SKM-1 treated with dmso at 0.1 percent for 144 hours (cell line): ENCODE measurements around the gene UBXN4.
A peak's percentile ranks its signal among the peaks of the same experiment; 100 is the strongest.
"Not testable (repeated sequence)": the region's sequence is repeated elsewhere in the genome, so short reads cannot be mapped to it uniquely, and the experiment has no call there.

Experiments used
- DNase-seq: peaks from one replicate; lab custom pipeline; 2025; ENCODE audit not compliant: unreplicated experiment; lab: John Stamatoyannopoulos, UW

UBXN4 gene

DNA sequence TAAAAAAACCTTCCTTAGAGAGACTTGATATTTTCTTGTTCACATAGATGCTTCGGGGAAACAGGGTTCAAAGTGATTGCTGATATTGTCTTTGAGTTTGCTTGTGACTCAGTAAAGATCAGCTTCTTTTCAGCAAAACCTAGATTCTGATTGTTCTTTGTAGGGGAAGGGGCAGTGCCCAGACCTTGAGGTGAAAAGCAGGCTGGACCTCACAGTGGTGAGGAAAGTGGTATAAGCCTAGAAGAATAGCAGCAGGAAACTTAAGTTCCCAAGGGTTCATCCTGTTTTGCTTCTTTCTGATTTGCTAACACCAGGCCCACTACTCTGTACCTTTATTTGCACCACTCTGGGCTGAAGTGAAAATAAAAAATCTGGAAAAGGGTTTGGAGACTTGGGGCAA is 20.9 kb downstream of the UBXN4 start:
- DNase-seq, result no peak

DNA sequence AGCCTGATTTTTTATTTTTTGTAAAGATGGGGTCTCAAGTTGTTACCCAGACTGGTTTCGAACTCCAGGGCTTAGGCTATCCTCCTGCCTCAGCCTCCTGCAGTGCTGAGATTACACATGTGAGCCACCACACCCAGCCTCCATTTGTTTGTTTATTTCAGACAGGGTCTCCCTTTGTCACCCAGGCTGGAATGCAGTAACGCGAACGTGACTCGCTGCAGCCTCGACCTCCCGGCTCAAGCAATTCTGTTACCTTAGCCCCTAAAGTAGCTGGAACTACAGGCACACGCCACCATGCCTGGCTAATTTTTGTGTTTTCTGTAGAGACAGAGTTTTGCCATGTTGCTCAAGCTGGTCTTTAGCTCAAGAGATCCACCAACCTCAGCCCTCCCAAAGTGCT is 27.2 kb downstream of the UBXN4 start:
- DNase-seq, result no peak

DNA sequence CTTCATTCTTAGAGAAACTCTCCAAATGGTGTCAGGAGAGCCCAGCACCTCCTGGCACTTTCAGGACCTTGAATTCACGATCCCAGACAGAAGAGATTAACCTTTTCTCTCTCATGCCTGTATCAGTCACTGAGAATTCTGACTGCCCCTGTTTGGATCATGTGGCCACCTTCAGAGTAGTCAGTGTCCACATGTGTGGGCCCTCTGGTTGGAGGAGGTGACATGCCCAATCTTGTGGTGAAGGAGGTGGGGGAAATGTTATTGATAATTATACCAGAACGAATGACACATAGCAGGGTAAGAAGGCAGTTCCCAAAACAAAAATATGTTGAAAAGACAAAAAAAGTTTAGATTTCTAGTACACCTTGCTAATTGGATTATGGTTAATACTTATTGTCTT is 31.7 kb downstream of the UBXN4 start:
- no peak for DNase-seq

DNA sequence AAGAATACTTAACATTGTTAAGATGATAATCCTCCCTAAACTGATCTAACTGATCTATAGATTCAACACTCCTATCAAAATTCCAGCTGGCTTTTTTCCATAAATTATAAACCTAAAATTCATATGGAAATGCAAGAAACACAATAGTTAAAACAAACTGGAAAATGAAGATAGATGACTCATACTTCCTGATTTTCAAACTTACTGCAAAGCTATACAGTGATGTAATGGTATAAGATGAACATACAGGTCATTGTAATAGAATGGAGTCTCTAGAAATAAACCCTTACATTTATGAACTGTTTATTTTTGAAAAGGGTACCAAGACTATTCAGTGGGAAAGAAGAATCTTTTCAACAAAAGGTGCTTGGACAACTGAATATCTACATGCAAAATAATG is 32.3 kb downstream of the UBXN4 start:
- DNase-seq, result peak; percentile 41

DNA sequence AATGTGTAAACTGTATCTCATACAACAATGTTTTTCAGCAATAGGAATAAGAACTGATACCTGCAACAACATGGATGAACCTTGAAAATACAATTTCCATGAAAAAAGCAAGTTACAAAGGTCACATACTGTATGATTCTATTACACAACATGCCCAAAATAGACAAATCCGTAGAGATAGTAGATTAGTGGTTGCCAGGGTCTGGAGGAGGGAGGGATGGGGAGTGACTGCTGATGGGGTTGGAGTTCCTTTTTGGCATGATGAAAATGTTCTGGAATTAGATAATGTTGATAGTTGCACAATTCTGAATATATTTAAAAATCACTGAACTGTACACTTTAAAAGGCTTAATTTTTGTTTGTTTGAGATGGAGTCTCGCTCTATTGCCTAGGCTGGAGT is 33.8 kb downstream of the UBXN4 start:
- DNase-seq, result no peak

DNA sequence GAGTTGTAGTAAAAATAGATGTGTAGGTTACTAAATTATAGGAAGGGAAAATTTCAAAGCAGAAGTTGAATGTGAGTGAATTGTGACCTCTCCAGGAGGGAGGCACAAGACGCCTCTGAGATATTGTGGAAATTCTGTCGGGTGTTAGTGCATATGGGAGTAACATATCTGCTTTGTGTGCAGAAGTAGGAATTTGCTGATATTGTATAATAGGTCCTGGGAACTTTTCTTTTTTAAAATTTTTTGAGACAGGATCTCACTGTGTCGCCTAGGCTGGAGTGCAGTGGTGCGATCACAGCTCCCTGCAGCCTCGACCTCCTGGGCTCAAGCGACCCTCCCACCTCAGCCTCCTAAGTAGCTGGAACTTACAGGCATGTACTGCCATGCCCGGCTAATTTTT is 34.7 kb downstream of the UBXN4 start:
- no peak for DNase-seq

DNA sequence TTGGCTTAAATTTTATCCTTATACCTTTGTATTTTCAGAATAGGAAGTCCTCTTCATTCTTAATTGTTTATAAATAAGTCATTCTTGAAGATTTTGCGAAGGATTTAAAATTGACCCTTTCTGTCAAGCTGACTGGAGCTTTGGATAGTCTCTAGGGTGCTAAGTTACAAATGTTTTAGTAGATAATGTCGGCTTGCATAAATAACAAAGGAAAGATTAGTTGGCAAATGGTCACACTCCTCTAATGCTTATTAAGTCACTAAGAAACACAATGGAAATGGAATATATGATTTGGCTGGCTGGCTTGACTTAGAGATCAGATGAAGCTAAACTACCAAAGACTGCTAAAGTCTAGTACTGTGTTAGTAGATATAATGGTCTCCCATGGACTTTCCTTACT is 40.6 kb downstream of the UBXN4 start:
- no peak for DNase-seq

DNA sequence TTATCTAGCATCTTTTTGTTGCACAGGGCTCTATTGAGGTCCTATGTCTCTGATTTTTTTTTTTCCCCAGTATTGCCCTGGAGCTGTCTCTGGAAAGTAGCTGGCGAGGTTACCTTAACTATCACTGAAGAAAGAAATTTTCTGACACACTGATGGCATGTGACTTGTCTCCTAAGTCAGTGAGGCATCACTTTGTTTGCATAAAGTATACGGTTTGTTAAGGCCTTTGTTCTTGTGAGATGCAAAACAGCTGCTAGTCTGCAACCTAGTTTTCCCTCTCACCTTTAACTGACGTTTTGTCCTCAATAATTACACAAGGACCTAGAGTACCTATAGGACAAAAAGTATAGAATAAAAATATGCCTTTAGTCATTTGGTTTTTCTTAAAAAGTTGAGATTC is 41.8 kb downstream of the UBXN4 start:
- DNase-seq, result no peak

DNA sequence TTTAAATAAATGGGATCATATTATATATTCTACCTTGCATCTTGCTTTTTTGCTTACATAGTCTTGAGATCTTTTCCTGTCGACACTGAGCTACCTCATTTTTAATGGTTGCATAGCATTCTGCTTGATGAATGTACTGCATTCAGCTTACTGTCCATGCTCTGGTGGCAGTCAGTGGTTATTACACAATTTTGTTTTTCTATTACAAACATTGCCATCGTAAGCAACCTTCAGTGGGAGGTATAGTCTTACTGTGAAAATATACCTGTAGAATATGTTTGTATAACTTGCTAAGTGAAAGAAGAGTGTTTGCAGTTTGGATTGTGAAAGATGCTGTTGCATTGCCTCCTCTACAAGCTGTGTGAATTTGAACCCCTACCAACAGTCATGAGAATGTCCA is 43.4 kb downstream of the UBXN4 start:
- DNase-seq, result no peak

DNA sequence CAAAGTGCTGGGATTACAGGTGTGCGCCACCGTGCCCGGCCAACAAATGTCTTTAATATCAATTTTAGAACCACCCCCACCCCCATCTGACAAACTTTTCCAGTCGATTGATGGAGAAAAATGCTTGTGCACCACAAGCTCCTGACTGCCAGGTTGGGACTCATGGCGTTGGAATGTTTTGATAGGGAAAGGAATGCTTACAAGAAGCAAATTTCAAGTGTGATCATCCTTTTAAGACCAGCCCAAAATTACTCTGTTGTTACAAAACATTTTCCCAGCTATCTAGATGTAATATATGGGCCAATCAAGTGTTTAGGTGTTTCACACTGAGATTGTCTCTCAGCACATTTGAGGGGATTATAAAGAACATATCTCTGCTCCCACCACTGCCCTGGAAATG is 45.2 kb downstream of the UBXN4 start:
- DNase-seq, result no peak

DNA sequence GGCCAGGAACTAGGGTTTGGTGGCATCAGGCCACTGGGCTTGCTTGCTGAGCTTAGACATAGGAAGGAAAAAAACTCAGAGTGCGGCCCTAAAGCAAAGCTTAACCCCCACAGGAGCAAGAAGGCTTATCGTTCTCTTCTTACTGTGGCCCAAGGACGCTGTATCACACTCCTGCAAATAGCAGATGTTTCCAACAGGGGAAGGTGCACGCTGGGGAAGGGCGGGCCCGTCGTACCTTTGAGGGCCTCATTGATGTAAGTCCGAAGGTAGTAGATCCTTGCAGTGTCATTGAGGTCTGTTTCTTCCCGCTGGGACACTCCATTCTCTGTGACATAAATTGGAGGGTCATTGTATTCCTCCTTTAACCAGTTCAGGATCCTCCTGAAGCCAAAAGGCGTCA is 48.8 kb downstream of the UBXN4 start:
- no peak for DNase-seq

DNA sequence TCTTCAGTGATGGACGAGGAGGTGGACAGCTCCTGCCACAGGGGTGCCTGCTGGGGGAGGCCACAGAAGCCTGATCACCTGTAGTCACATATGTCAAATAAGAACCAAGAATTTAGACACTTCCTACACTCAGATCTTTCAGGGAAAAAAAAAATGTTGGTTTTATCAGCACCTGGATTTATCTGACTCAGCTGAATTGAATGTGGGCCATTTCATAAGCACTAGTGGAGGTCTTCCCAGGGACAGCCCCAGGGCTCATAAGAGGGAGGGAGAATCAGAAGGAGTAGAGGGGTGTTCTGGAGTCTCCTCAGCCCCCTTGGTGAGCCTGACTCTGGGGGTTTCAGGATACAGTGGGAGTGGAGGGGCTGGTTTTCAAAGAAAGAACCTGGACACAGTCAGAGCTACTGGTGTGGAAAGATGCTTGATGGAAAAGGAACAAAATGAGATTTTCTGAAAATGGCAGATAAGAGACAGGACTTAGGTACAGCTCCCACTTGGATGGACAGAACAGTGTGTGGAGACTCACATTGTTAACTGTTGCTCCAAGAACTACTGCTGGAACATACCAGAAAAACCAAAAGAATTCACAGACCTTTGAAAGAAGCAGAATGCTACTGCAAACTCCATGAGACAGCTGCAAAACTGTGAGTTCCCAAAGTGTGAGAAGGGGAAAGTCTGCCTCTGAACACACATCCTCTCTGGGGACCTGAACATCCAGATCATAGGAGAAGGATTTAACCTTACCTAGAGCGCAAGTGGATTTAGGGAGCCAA is 49.9 kb downstream of the UBXN4 start:
- DNase-seq, result no peak

DNA sequence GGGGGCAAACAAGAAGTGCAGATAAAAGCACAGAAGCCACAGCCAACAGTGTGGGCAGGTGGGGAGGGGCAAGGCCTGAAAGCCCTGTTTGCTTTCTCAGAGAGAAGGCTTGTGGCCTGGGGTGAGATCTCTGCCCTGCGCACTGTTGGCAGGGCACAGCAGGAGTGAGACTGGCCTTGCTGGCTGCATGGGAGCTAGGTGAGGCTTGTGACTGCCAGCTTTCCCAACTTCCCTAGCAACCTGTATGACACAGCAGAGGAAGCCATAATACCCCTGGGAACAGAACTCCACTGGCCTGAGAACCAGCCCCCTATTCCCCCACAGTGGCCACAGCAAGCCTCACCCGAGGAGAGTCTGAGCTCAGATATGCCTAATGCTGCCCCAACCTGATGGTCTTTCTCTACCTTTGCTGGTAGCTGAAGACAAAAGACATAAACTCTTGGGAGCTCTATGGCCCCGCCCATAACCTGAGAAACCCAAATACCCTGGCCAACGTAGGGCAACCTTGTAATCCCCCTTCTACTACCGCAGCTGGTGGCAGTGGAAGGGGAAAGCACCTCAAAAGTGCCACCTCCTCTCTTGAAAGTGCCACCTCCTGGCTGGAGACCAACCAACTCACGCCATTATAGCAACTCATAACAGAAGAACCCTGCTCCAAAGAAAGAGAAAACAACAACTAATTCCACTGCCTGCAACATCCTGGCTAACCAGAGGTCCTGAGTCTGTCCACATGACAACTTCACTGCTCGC is 50.9 kb downstream of the UBXN4 start:
- no peak for DNase-seq

DNA sequence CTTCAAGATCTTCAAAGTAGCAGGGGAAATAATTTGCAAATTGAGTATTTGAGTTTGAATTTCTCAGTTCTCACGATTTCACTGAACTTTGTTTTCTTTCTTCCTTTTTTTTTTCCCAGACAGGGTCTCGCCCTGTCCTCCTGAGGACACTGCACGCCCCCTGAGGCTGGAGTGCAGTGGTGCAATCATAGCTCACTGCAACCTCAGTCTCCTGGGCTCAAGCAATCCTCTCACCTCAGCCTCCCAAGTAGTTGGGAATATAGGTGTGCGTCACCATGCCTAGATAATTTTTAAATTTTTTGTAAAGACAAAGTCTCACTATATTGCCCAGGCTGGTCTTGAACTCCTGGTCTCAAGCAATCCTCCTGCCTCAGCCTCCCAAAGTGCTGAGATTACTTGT is 54.0 kb downstream of the UBXN4 start:
- DNase-seq, result not testable (repeated sequence)

DNA sequence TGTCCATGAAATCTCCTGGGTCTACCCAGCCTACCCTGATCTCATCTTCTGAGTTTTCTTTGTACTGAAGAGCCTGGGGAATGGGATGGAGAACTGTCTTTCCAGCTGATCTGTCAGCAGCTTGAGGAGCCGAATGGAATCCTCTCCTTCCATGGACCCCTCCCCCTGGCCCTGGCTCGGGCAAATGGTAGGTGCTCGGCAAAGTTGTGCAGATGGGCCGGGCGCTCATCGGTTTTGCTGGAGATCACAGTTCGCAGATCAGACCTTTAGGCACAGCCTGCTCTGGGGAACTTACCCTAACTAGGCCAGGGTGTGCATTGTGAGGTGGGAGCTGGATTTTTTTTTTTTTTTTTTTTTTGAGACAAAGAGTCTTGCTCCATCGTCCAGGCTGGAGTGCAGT is 55.0 kb downstream of the UBXN4 start:
- no peak for DNase-seq

DNA sequence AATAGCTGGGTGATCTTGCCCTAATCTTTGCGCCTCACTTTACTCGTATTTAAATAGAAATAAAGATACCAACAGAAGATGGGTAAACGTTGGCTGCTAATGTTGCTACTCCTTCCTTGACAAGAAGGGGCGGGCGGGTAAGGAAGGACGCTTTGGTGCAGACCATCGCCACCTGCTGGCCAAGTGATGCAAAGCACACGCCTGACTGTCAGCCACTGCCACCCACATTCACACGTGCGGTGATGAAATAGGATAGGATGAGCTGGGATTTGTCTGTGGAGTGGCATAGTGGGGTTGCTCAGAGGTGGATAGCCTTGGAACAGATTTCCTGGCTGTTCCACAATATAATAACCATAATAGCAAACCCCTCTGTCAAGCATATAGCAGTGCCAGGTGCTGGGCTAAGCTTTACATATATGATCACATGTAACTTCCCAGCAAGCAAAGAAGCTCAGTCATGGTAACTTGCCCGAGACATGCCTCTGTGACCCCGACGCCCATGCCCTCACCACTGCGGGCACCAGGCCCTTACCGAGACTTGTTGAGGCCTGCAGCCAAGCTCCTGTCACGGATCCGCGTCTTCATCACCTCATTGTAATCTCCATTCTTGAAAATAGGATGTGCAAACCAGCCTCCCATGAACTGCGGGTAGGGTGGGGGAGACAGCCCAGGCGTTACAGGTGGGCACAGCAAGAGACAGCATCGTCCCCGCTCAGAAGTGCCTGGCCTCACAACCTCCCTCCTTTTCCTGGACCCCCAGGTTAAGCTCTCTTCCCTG is 56.0 kb downstream of the UBXN4 start:
- DNase-seq, result peak; percentile 67

DNA sequence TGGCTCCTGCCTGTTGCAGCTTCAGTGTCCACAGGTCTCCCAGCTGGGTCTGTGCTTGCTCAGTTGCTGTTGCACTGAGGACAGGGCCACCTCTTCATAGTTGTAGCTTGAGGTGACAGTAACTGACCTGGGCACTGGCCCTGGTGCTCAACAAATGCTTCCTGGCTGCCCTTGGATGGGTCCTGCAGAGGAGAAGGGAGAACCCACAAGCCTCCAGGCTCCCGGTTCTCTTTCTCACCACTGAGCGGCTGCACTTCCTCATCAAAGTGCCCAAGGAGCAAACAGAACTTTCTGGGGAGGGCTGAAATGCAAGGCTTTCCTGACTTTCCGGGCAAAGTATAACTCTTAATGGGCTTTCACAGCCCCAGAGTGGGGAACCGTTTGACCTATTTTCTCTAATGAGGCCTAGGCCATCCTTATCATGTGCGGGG is 56.6 kb downstream of the UBXN4 start:
- DNase-seq, result no peak

DNA sequence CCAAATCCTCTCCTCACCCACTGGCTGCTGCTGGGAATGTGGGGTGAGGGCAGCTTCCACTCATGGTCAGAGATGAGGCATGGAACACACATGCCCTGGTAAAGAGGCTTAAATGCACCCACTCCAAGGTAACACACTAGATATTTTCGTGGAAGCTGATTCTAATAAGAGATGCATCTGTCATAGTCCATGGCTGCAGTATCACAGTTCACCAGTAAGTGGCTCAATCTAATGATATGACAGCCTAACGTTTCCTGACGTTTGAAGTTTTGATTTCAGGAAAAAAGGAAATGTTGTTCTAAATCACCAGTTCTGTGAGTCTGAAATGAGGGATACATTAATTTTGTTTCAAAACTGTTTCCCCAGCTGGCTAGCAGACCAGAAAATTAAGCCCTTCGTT is 57.1 kb downstream of the UBXN4 start:
- DNase-seq, result no peak

DNA sequence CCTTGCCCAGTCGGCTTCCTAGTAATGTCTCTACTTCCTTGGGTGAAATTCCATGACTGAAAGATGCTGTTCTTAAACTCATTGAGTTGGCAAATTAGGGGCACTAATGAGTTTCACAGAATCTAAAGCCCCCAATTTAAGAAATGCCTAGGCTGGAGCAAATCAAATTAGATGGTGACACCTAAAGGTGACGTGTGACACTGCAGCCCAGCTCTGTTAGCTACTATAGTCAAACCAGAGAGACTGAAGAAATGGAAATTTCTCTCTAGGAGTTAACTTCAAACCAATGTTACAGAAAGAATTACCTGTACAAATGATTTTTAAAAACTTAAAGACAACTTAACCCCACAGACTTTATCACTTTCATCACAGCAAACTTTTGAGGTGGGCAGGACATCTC is 58.1 kb downstream of the UBXN4 start:
- DNase-seq, result no peak

DNA sequence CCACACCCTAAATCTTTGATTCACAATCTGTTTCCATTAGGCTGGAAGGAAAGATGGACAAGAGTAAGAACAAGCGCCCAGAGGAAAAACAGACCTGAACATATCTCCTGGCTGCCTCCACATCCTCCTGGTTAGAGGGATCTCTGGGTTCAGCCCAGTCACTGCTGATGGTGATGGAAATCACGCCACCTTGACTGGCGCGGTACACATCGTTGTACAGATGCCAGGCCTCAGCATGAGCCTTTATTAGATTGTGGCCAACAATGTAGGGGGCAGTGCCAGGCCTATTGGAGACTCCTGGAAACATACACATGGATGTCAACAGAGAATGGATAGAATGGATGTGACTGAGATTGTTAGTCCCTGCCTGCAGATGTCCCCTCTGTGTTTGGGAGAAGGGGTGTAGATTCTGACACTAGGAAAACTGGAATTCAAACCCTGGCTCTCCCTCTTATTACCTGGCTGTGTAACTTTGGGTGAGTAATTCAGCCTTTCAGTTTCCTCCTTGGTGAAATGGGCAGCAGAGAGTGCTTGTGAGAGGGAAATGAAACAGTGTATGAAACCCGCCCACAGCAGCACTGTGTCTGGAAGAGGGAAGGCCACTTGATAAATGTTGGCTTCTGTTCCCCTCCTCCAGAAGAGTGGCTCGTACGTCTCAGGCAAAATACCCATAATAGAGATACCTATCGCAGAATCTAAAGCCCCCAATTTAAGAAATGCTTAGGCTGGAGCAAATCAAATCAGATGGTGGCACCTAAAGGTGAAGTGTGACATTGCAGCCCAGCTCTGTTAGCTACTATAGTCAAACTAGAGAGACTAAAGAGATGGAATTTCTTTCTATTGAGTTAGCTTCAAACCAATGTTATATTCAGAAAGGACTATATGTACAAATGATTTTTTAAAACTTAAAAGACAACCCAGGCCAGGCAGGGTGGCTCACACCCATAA is 59.1 kb downstream of the UBXN4 start:
- no peak for DNase-seq

DNA sequence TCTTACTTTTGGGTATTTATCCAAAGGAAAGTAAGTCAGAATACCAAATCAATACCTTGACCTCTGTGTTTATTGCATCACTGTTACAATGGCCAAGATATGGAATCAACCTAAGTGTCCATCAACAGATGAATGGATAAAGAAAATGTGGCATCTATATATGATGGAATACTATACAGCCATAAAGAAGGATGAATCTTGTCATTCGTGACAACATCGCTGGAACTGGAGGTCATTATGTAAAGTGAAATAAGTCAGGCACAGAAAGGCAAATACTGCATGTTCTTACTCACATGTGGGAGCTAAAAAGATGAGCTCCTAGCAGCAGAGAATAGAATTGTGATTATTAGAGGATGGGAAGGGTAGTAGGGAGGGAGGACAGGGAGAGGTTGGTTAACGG is 60.7 kb downstream of the UBXN4 start:
- DNase-seq, result no peak
